Astrocyte (in vitro differentiated cells and primary cell): ENCODE data around the gene CRYBG3. TPM values are rescaled to one million over a fixed set of nuclear protein-coding genes. Genes with fewer than 3 reads are reported as not detected.

Experiments
- DNase-seq: peaks from one replicate; pipeline ENCODE4 v3.0.0-alpha.2; 2010; ENCODE audit warnings: low read depth
- FAIRE-seq: peaks from 2 replicates; lab custom pipeline; 2011; peaks lifted over from hg19 to GRCh38; lab: Jason Lieb, UNC
- H2AFZ ChIP-seq: 2 replicates; pipeline ENCODE4 v1.6.0; 2012; ENCODE audit warnings: low read depth, low read length, inconsistent platforms
- H3K27ac ChIP-seq: 2 replicates; pipeline ENCODE4 v1.5.1; 2011; ENCODE audit warnings: low read depth, low read length, inconsistent platforms
- H3K27me3 ChIP-seq: 2 replicates; pipeline ENCODE4 v1.6.0; 2011; ENCODE audit warnings: low read length, inconsistent platforms; ENCODE audit not compliant: insufficient read depth
- H3K36me3 ChIP-seq: 2 replicates; pipeline ENCODE4 v1.5.1; 2011; ENCODE audit warnings: low read length, inconsistent platforms; ENCODE audit not compliant: insufficient read depth
- H3K4me1 ChIP-seq: 2 replicates; pipeline ENCODE4 v1.5.1; 2011; ENCODE audit warnings: low read length, inconsistent platforms; ENCODE audit not compliant: insufficient read depth
- H3K4me2 ChIP-seq: 2 replicates; pipeline ENCODE4 v1.6.0; 2012; ENCODE audit warnings: low read length, inconsistent platforms
- H3K4me3 ChIP-seq: 2 replicates; pipeline ENCODE4 v1.5.1; 2011; ENCODE audit warnings: low read depth, mild to moderate bottlenecking, low read length, inconsistent platforms; ENCODE audit not compliant: insufficient read depth
- H3K79me2 ChIP-seq: 2 replicates; pipeline ENCODE4 v1.6.0; 2012; ENCODE audit warnings: mild to moderate bottlenecking, low read length, inconsistent platforms; ENCODE audit not compliant: insufficient read depth
- H3K9ac ChIP-seq: 2 replicates; pipeline ENCODE4 v1.6.0; 2012; ENCODE audit warnings: mild to moderate bottlenecking, low read length, inconsistent platforms
- H3K9me3 ChIP-seq: 2 replicates; pipeline ENCODE4 v1.5.1; 2012; ENCODE audit warnings: low read depth, mild to moderate bottlenecking, low read length, inconsistent platforms; ENCODE audit not compliant: insufficient read depth
- H4K20me1 ChIP-seq: 2 replicates; pipeline ENCODE4 v1.6.0; 2012; ENCODE audit warnings: low read length, inconsistent platforms; ENCODE audit not compliant: insufficient read depth
- H3K27ac Mint-ChIP-seq: one replicate; pipeline ENCODE4 v1.8.0; 2021; ENCODE audit warnings: mild to moderate bottlenecking, mixed read lengths; ENCODE audit not compliant: unreplicated experiment
- H3K27me3 Mint-ChIP-seq: one replicate; pipeline ENCODE4 v1.8.0; 2021; ENCODE audit warnings: low read depth, mixed read lengths; ENCODE audit not compliant: unreplicated experiment
- H3K36me3 Mint-ChIP-seq: one replicate; pipeline ENCODE4 v1.8.0; 2021; ENCODE audit warnings: low read depth, mixed read lengths; ENCODE audit not compliant: unreplicated experiment
- H3K4me1 Mint-ChIP-seq: one replicate; pipeline ENCODE4 v1.8.0; 2021; ENCODE audit warnings: low read depth, mixed read lengths; ENCODE audit not compliant: unreplicated experiment
- H3K4me3 Mint-ChIP-seq: one replicate; pipeline ENCODE4 v1.8.0; 2021; ENCODE audit warnings: mild to moderate bottlenecking, moderate library complexity, mixed read lengths; ENCODE audit not compliant: unreplicated experiment
- H3K9me3 Mint-ChIP-seq: one replicate; pipeline ENCODE4 v1.8.0; 2021; ENCODE audit warnings: mild to moderate bottlenecking, mixed read lengths; ENCODE audit not compliant: unreplicated experiment
- EZH2 ChIP-seq: IDR thresholded peaks from 2 replicates; pipeline ENCODE4 v1.6.1; 2012; ENCODE audit warnings: mild to moderate bottlenecking, low read length, inconsistent platforms; ENCODE audit not compliant: insufficient read depth
- total RNA-seq: library from RNA; stranded (reverse); gene quantifications from 2 replicates; pipeline ENCODE4 v1.2.1, GENCODE V29; 2021
- TF ChIP-seq, protein P1 (sequence below): IDR thresholded peaks from 2 replicates; pipeline ENCODE4 v1.5.1; 2011; ENCODE audit warnings: low read depth, mild to moderate bottlenecking, inconsistent platforms, low read length, moderate library complexity; ENCODE audit not compliant: insufficient read depth

Gene CRYBG3
- total RNA-seq, 1 donor from 2014 or later, result 13.0 TPM

DNA sequence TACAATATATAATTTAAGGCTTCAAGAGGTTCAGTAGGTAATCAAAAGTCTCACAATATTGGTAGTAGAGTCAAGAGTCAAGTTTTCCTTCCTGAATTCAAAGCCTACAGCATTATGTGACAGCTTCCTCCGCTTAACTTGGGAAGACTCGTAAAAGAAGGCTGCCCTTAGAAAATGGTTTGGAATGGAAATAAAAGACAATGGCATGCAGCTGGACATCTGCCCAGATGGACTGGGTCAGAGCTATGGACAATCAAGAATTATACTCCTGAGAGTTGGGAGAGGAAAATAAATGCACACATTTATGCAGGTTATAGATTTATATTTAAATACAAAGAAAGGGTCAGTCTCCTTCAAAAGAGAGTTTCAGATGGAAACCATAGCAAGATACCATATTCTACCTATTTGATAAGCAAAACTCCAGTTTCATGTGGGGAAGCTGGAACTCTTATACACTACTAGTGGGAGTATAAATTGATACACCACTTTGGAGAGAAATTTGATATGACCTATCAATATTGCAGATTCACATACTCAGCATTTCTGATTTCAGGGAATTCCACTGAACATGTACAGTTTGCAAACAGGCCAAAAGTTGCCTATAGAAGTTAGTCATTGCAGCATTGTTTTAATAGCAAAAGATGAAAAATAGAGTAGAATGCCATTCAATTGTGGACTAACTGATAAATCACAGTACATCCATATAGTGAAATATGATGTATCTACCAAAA lies 6.1 kb downstream of the CRYBG3 start:
- no peak for TF ChIP-seq EZH2
- TF ChIP-seq, protein P1, sequence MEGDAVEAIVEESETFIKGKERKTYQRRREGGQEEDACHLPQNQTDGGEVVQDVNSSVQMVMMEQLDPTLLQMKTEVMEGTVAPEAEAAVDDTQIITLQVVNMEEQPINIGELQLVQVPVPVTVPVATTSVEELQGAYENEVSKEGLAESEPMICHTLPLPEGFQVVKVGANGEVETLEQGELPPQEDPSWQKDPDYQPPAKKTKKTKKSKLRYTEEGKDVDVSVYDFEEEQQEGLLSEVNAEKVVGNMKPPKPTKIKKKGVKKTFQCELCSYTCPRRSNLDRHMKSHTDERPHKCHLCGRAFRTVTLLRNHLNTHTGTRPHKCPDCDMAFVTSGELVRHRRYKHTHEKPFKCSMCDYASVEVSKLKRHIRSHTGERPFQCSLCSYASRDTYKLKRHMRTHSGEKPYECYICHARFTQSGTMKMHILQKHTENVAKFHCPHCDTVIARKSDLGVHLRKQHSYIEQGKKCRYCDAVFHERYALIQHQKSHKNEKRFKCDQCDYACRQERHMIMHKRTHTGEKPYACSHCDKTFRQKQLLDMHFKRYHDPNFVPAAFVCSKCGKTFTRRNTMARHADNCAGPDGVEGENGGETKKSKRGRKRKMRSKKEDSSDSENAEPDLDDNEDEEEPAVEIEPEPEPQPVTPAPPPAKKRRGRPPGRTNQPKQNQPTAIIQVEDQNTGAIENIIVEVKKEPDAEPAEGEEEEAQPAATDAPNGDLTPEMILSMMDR, result no peak
- Histone ChIP-seq H3K27me3 (no peaks in the 10 kb centered on the region), H3K4me1 (peaks cover 10% of the 10 kb centered on the region), H3K4me3 (no peak overlapping the region), H4K20me1 (peaks cover 48% of the 10 kb centered on the region), H3K27ac (no peak overlapping the region), H3K36me3 (no peaks in the 10 kb centered on the region), H3K9ac (no peak overlapping the region), H3K4me2 (no peak overlapping the region), H3K9me3 (no peaks in the 10 kb centered on the region), H2AFZ (no peak overlapping the region), H3K79me2 (peaks cover 53% of the 10 kb centered on the region)
- no peaks in the 10 kb centered on the region for H3K9me3 Mint-ChIP-seq
- DNase-seq (no peak), FAIRE-seq (no peak)
- no peak overlapping the region for H3K27ac Mint-ChIP-seq
- H3K4me3 Mint-ChIP-seq, result no peak overlapping the region
- H3K27me3 Mint-ChIP-seq, result no peaks in the 10 kb centered on the region
- H3K4me1 Mint-ChIP-seq, result peaks cover 11% of the 10 kb centered on the region
- peaks cover 3% of the 10 kb centered on the region for H3K36me3 Mint-ChIP-seq

DNA sequence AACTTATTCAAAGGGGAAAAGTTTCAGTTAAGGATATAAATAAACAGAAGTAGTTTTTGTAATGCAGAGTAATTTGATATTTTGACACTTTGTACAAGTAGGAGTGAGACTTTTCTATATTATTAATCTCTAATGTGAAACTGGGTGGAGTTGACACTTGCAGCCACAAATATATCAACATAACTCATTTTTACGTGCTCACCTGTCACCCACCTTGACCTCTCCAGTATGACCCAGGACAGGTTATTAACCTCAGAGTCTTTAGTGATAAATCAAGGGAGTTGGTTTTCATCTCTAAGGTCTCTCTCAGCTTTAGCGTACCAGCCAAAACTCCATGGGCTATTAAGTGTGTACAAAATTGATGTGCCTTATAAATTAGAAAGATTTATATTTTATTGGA lies 7.4 kb downstream of the CRYBG3 start:
- Mint-ChIP-seq H3K36me3 (peaks cover 3% of the 10 kb centered on the region), H3K27me3 (no peaks in the 10 kb centered on the region), H3K9me3 (no peaks in the 10 kb centered on the region), H3K27ac (no peak overlapping the region), H3K4me3 (no peak overlapping the region), H3K4me1 (no peaks in the 10 kb centered on the region)
- FAIRE-seq (no peak), DNase-seq (no peak)
- Histone ChIP-seq H4K20me1 (peaks cover 36% of the 10 kb centered on the region), H3K4me2 (no peak overlapping the region), H3K9ac (no peak overlapping the region), H3K27ac (no peak overlapping the region), H3K27me3 (no peaks in the 10 kb centered on the region), H3K4me1 (no peaks in the 10 kb centered on the region), H3K4me3 (no peak overlapping the region), H3K79me2 (peaks cover 44% of the 10 kb centered on the region), H3K36me3 (no peaks in the 10 kb centered on the region), H2AFZ (no peak overlapping the region), H3K9me3 (no peaks in the 10 kb centered on the region)
- TF ChIP-seq, protein P1, result no peak
- no peak for TF ChIP-seq EZH2

DNA sequence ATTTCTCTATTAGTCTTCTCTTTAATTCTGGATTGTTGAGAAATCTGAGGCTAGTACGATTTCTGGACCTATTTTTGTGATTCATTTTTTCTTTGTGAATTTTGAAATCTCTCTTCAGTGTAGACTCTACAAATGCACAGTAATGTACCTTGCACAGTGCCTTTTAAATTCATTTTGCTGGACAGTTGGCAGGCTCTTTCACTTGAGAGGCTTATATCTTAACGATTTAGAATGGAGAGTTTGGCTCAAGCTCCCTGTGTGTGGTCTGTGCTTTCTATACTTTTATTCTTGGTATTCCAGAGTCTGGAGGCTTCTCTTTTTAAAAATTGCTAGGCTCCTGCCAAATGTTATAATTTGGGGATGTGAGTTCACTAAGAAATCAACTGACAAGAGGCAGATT lies 8.8 kb downstream of the CRYBG3 start:
- H3K4me1 Mint-ChIP-seq, result peaks cover 5% of the 10 kb centered on the region
- H3K4me3 Mint-ChIP-seq, result no peak overlapping the region
- H3K36me3 Mint-ChIP-seq, result peaks cover 3% of the 10 kb centered on the region
- FAIRE-seq (no peak), DNase-seq (no peak)
- no peaks in the 10 kb centered on the region for H3K27me3 Mint-ChIP-seq
- no peaks in the 10 kb centered on the region for H3K27me3 ChIP-seq
- no peaks in the 10 kb centered on the region for H3K36me3 ChIP-seq
- no peaks in the 10 kb centered on the region for H3K9me3 Mint-ChIP-seq
- no peak overlapping the region for H3K27ac ChIP-seq
- H3K9me3 ChIP-seq, result no peaks in the 10 kb centered on the region
- H3K4me1 ChIP-seq, result peaks cover 5% of the 10 kb centered on the region
- H3K4me2 ChIP-seq, result no peak overlapping the region
- H3K79me2 ChIP-seq, result peaks cover 29% of the 10 kb centered on the region
- no peak overlapping the region for H3K27ac Mint-ChIP-seq
- H4K20me1 ChIP-seq, result peaks cover 26% of the 10 kb centered on the region
- no peak overlapping the region for H3K9ac ChIP-seq
- no peak overlapping the region for H2AFZ ChIP-seq
- TF ChIP-seq EZH2, result no peak
- TF ChIP-seq, protein P1, result no peak
- H3K4me3 ChIP-seq, result no peak overlapping the region
